Activated CD4-positive, alpha-beta T cell treated with anti-CD3 and anti-CD28 coated beads, Interleukin-2, amount 10 ng/mL, durations not matched to agents 24 days and 14 days (primary cell): ENCODE data around the gene TGFBRAP1. TPM values are rescaled to one million over a fixed set of nuclear protein-coding genes. Genes with fewer than 3 reads are reported as not detected.

Experiments
- DNase-seq: peaks from one replicate; pipeline ENCODE4 v3.0.0; 2022
- H3K27ac Mint-ChIP-seq: one replicate; pipeline ENCODE4 v1.8.0; 2022; ENCODE audit warnings: mild to moderate bottlenecking, mixed read lengths
- H3K27me3 Mint-ChIP-seq: one replicate; pipeline ENCODE4 v1.8.0; 2022; ENCODE audit warnings: mixed read lengths
- H3K36me3 Mint-ChIP-seq: one replicate; pipeline ENCODE4 v1.8.0; 2022; ENCODE audit warnings: low read depth, mild to moderate bottlenecking, mixed read lengths
- H3K4me1 Mint-ChIP-seq: one replicate; pipeline ENCODE4 v1.8.0; 2021; ENCODE audit warnings: mixed read lengths
- H3K4me3 Mint-ChIP-seq: one replicate; pipeline ENCODE4 v1.8.0; 2022; ENCODE audit warnings: mild to moderate bottlenecking, moderate library complexity, mixed read lengths
- H3K9me3 Mint-ChIP-seq: one replicate; pipeline ENCODE4 v1.8.0; 2021; ENCODE audit warnings: mixed read lengths
- intact Hi-C: fragments of 100-400 bp; cut with micrococcal nuclease; formaldehyde crosslinking; loops from one replicate; pipeline ENCODE4 v1.15.1; 2023
- total RNA-seq: library from RNA; stranded (reverse); gene quantifications from 2 replicates; pipeline ENCODE4 v1.2.3, GENCODE V29; 2022

TGFBRAP1 gene
- total RNA-seq, 1 donor from 2014 or later = 26.5 TPM

DNA sequence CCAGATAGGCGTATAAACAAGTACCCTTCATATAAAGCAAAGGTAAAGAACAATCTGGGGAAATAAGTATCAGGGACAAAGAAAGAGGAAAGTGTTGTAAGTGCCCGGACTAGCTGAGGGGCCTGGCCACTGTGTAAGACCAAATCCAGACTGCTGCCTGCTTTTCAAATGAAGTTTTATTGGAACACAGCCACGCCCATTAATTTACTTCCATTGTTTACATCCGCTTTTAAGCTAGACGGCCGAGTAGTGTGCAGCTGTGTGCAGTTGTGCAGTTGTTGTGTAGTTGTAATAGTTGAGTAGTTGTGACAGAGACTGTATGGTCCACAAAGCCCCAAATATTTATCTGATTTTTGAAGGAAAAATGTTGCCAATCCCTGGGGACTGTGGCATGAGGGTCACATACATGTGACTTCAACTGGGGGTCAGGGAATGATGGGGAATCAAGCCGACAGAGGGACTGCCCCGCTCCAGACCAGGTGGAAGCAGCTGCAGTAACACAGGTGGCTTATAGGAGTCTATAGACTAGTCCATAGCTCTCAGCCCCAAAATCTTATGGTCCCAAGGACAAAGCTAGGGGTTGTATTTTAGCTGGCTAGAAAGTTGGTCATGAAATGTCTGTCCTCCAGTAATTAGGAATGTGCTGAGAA, 39.3 kb upstream of the TGFBRAP1 start:
- peaks cover 2% of the 10 kb centered on the region for H3K36me3 Mint-ChIP-seq

DNA sequence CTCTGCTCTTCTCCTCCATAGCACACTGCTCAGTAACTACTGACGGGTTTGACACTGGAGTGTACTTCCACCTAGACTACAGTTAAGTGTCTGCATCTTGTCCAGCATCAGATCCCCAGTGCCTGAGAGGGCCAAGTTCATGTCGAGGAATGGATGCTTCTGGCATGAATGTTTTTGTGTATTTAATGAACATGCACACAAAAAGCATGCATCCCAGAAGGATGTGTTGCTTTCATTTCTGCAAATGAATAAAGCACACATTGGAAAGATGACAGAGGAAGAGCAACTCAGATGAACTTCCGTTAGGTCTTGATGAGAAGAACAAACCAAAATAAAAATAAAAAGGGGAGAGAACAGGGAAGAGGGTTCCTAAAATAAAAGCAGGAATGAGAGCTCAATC, 35.7 kb upstream of the TGFBRAP1 start:
- Mint-ChIP-seq H3K9me3 (no peaks in the 10 kb centered on the region), H3K27me3 (no peaks in the 10 kb centered on the region), H3K36me3 (peaks cover 9% of the 10 kb centered on the region), H3K4me1 (peaks cover 25% of the 10 kb centered on the region), H3K27ac (no peak overlapping the region), H3K4me3 (no peak overlapping the region)
- intact Hi-C loops = no loop called here
- no peak for DNase-seq

More for the DNA sequence above, 39.3 kb upstream of the TGFBRAP1 start:
- no peak for DNase-seq
- intact Hi-C loops = loop anchor here (1.0 kb wide), 1 partner anchor 152 kb away; no protein-coding TSS in a partner anchor
- Mint-ChIP-seq H3K27ac (no peak overlapping the region), H3K27me3 (no peaks in the 10 kb centered on the region), H3K4me1 (peaks cover 13% of the 10 kb centered on the region), H3K4me3 (no peak overlapping the region), H3K9me3 (no peaks in the 10 kb centered on the region)

DNA sequence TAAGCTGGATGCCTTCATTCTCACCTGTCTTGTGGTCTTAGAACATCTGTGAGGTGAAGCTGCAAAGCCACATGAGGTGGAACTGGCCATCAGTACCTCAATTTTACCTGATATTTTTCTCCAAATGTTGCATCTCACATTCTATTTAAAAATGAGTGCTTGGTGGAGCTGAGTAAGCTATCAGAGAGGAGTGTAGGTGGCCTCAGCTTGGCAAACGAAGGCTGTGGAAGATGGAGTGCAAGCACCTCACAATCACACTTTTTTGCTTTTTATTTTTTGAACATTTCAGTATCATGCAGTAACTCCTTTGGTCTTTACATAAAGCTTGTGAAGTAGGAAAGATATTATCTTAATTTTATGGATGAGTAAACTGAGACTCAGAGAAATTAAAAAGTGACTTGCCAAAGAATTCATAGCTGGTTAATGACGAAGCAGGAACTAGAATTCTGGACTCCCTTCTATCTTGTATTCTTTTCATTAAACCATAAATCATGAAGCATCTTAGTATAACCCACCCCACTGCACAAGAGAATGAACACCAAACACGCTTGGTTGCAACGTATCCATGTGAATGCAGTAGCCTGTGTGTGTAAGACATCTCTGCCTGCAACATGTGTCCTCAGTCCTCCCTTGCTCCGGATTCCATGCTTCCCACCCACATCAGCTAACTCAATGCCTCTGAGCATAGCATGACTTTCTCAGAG, 35.1 kb upstream of the TGFBRAP1 start:
- DNase-seq = no peak
- Mint-ChIP-seq H3K9me3 (no peaks in the 10 kb centered on the region), H3K27me3 (no peaks in the 10 kb centered on the region), H3K36me3 (peaks cover 13% of the 10 kb centered on the region), H3K27ac (no peak overlapping the region), H3K4me3 (no peak overlapping the region), H3K4me1 (peaks cover 20% of the 10 kb centered on the region)
- intact Hi-C loops = no loop called here

DNA sequence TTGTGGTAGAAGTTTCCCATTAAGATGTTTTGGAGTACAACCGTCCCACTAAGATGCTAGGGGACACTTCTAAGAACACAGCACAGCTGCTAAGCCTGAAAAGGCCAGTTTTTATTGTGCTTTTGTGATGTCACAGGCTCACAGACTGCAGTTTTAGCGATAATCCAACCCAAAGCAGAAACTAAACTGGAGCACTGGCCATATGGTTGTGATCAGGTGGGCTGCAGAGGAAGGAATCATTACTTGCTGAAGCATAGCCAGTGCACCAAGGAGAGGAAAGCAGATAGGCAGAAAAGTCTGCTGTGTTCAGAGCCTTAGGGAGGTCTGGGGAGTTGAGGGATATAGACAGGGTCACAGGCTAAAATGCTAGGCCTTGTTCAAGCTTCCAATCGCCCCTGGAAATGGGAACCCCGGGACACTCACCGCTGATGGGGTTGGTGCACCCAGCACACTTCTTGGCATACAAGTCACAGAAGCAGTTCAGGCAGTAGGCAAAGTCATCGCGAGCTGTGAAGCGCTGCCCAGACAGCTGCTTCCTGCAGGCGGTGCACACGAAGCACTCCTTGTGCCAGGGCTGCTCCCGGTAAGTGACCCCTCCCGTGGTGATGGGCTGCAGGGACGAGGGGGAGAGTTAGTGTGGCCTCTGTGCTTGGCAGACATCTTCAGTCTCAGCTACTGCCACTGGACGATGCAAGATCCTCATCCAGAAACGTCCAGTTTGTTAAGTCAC, 33.5 kb upstream of the TGFBRAP1 start:
- Mint-ChIP-seq H3K36me3 (peaks cover 24% of the 10 kb centered on the region), H3K9me3 (peaks cover 1% of the 10 kb centered on the region), H3K27me3 (no peaks in the 10 kb centered on the region), H3K4me3 (no peak overlapping the region), H3K4me1 (peaks cover 20% of the 10 kb centered on the region), H3K27ac (no peak overlapping the region)
- intact Hi-C loops = no loop called here
- DNase-seq = no peak

DNA sequence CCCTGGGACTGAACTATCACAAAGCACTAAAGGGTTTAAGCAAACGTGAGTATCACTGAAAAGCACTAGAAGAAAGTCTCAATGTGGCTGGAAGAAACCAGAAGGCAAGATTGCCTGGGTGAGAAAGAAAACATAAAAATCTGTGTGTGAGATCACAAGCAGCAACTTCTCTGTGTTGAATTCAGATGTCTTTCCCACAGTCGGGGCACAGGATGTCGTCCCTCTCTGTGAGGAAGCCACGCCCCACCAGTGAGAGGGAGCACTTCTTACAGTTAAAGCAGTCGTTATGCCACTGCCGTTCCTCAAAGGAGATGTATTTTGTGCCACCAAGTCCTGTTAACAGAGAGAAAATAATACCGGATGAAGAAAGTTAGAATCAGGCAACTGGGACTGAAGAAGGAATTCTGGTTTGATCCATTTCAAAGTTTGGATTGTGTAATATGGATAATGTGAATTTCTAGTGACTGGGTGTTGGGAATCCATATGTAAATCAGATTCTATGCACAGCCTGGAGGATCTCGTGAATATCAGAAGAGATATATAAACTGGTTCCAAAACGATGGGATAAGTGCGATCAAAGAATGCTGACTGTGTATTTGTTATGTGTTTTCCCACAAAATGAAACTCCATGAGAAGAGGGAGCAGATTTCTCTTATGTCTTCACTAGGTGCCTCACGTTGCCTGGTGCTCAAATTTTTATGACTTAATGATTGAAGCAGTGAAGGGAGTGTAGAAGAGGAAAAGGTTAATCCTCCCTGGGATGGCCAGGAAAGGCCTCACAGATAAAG, 31.8 kb upstream of the TGFBRAP1 start:
- DNase-seq = peak; percentile 78

DNA sequence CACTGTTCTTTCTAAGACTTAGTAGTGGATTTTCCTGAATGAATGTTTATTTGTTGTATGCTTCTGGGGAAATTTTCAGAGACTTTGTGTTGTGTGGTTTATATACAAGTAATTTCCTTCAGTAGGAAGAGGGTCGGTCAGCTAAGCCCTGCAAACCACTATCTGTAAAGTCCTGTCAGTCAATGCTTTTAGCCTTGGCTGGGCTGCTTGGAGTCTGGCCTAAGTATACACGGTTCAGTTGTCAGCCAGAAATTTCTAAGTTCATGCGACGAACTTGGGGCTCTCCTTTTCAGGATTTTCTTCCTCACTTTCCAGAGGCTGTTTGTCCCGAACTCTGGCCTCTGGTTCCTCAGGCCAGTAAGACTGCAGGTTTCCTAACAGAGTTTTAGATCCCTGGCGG, 29.1 kb upstream of the TGFBRAP1 start:
- H3K27me3 Mint-ChIP-seq = no peaks in the 10 kb centered on the region
- peaks cover 7% of the 10 kb centered on the region for H3K9me3 Mint-ChIP-seq
- peaks cover 52% of the 10 kb centered on the region for H3K36me3 Mint-ChIP-seq
- peaks cover 17% of the 10 kb centered on the region for H3K4me1 Mint-ChIP-seq
- H3K27ac Mint-ChIP-seq = no peak overlapping the region
- H3K4me3 Mint-ChIP-seq = no peak overlapping the region
- intact Hi-C loops = no loop called here
- no peak for DNase-seq

More for the DNA sequence above, 31.8 kb upstream of the TGFBRAP1 start:
- Mint-ChIP-seq H3K4me3 (no peak overlapping the region), H3K4me1 (peaks cover 20% of the 10 kb centered on the region), H3K36me3 (peaks cover 41% of the 10 kb centered on the region), H3K9me3 (peaks cover 7% of the 10 kb centered on the region), H3K27me3 (no peaks in the 10 kb centered on the region), H3K27ac (peak overlapping the region; percentile 2)
- intact Hi-C loops = no loop called here

DNA sequence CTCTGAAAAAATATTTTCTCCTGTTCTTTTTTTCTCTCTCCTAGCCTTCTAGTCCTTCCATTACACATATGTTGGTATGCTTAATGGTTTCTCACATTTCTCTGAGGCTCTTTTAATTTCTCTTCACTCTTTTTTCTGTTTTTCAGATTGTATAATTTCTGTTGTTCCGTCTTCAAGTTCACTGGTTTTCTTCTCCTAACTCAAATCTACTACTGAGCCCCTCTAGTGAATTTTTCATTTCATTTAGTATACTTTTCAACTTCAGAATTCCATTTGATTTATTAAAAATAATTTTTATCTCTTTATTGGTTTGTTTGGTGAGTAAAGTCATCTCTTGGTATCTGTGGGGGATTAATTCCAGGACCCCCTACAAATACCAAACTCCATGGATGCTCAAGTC, 27.6 kb upstream of the TGFBRAP1 start:
- DNase-seq = no peak
- Mint-ChIP-seq H3K4me3 (no peak overlapping the region), H3K27ac (no peak overlapping the region), H3K27me3 (no peaks in the 10 kb centered on the region), H3K9me3 (peaks cover 7% of the 10 kb centered on the region), H3K4me1 (peaks cover 11% of the 10 kb centered on the region), H3K36me3 (peaks cover 62% of the 10 kb centered on the region)
- intact Hi-C loops = no loop called here

DNA sequence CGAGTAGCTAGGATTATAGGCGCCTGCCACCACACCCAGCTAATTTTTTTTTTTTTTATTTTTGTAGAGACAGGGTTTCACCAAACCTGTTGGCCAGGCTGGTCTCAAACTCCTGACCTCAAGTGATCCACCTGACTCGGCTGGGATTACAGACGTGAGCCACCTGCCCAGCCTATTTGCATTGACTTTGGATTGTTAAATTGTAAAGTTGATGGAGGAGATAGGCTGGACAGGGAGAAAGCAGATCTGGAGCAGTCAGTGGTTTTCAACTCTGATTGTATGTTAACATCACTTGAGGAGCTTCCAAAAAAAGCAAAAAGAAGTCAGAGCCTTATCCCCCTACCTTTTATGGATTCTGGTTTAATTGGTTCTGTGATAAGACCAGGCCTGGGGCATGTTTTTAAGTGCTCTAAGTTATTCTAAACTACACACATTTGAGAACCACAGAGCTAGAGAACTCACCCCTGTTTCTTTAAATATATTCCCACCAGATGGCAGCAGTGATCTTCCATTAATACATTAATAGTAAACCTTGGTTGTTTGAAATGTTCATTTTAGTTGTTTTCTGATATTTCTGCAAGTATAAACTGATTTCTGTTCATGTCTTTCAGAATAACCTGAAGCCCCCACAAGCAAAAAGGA, 15.3 kb upstream of the TGFBRAP1 start:
- no peak overlapping the region for H3K27ac Mint-ChIP-seq
- intact Hi-C loops = loop anchor here (1.0 kb wide), 1 partner anchor 176 kb away; no protein-coding TSS in a partner anchor
- peaks cover 56% of the 10 kb centered on the region for H3K36me3 Mint-ChIP-seq
- H3K27me3 Mint-ChIP-seq = no peaks in the 10 kb centered on the region
- no peaks in the 10 kb centered on the region for H3K9me3 Mint-ChIP-seq
- no peak for DNase-seq
- H3K4me1 Mint-ChIP-seq = peaks cover 2% of the 10 kb centered on the region
- no peak overlapping the region for H3K4me3 Mint-ChIP-seq

DNA sequence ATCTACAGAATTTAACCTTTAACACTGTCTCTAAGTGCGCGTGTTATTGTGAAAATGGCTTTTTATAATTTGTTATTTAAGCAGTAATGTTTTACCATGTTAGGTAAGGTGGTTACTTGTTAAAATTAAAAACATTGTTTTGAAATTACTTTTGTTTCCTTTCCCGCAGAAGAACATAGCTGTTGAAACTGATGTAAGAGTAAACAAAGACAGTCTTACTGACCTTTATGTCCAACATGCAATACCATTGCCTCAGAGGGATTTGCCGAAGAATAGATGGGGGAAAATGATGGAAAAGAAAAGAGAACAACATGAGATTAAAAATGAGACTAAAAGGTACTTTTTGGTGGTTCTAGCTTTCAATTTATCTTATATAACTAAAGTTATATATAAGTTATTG, 9.9 kb upstream of the TGFBRAP1 start:
- H3K9me3 Mint-ChIP-seq = no peaks in the 10 kb centered on the region
- peak overlapping the region; percentile 32 for H3K4me3 Mint-ChIP-seq
- DNase-seq = no peak
- H3K4me1 Mint-ChIP-seq = peaks cover 23% of the 10 kb centered on the region
- no peak overlapping the region for H3K27ac Mint-ChIP-seq
- intact Hi-C loops = loop anchor here (10.0 kb wide), 2 partner anchors 405 to 755 kb away; partner anchors contain the start of gene NCK2
- peaks cover 33% of the 10 kb centered on the region for H3K36me3 Mint-ChIP-seq
- no peaks in the 10 kb centered on the region for H3K27me3 Mint-ChIP-seq

DNA sequence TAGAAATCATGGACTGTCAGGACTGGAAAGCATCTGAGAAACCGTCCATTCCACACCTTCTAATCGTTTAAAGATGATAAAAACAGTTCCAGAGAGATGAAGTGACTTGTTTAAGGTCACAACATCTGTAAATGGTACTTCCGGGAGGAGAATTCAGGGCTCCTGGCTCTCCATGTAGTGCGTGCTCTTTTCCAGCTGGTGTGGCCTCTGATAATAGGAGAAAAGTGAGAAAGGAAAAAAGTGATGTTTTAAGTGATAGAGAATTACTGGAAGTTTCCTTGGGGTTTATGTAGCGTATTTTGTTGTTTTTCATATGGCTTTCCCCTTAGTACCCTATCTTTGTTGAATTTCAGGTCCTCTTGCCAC, 8.5 kb upstream of the TGFBRAP1 start:
- peak overlapping the region; percentile 92 for H3K4me3 Mint-ChIP-seq
- intact Hi-C loops = loop anchor here (10.0 kb wide), 2 partner anchors 407 to 757 kb away; partner anchors contain the start of gene NCK2
- DNase-seq = no peak
- peak overlapping the region; percentile 100 for H3K27ac Mint-ChIP-seq
- H3K27me3 Mint-ChIP-seq = no peaks in the 10 kb centered on the region
- H3K4me1 Mint-ChIP-seq = peaks cover 23% of the 10 kb centered on the region
- H3K36me3 Mint-ChIP-seq = peaks cover 28% of the 10 kb centered on the region
- no peaks in the 10 kb centered on the region for H3K9me3 Mint-ChIP-seq

DNA sequence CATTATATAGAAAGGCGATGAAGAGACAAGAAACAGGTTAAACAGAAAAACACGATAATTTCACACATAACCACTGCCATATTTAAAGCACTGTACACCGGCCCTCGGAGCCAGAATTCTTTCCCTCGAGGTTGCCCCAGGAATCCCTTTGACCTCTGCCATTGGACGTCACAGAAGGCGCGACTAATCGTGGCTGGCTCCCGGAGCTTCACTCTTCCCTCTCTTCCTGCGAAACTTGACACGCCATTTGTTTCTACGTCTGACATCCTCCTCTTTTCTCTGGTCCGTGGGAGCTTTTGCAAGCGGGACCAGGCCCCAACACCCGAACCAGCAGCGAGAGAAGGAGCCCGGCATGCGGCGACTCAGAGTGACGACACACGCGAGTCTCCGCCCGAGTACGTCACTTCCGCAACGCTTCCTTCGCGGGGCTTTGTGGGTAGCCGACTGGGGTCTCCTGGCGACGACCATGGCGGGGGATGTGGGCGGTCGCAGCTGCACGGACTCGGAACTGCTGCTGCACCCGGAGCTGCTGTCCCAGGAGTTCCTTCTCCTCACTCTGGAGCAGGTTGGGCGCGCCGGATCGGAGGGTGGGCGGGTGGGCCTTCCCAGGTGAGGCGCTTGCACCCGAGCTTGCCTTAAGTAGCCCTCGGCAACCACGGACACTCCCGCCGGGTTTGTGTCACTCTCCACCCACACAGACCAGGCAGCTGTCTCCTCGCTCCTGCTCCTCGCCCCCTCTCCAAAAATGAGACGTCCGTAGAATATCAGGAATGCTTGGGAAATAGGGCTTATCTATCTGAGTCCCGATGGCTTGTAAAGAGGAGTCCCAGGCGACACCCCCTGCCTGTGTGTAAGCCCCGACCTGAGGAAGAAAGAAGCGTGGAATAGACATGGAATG, 7.8 kb upstream of the TGFBRAP1 start, which contains the start of gene C2orf49:
Gene C2orf49, plus strand, starts transcription at position 419 of the 898 bp plus-strand sequence. Its CDS starts 48 bp downstream, at position 467.
- intact Hi-C loops = loop anchor here (1.0 to 10.0 kb wide), 4 partner anchors 8 to 857 kb away; partner anchors contain the start of genes NCK2, TGFBRAP1 and UXS1
- peak within 1 kb of the TSS; percentile 92 for H3K4me3 Mint-ChIP-seq
- no peaks in the 10 kb centered on the region for H3K27me3 Mint-ChIP-seq
- DNase-seq = peak; percentile 97
- H3K27ac Mint-ChIP-seq = peak within 1 kb of the TSS; percentile 100
- no peaks in the 10 kb centered on the region for H3K9me3 Mint-ChIP-seq
- peaks cover 22% of the 10 kb centered on the region for H3K4me1 Mint-ChIP-seq
- H3K36me3 Mint-ChIP-seq = peaks cover 24% of the 10 kb centered on the region

DNA sequence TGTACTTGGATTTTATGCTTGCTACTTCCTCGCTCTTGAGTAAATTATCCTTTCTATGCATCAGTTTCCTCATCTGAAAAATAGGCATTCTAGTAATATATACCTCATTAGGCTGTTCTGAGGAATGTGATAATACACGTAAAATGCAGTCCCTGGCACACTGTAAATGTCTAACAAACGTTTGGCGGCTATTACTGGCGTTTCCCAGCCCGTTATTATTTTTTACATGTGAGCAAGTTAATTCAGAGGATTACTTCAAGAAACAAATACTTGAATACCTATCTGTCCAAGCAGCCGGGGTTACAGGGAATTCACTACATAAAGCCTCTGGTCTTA, 7.2 kb upstream of the TGFBRAP1 start:
- Mint-ChIP-seq H3K27me3 (no peaks in the 10 kb centered on the region), H3K4me1 (peaks cover 22% of the 10 kb centered on the region), H3K9me3 (no peaks in the 10 kb centered on the region), H3K4me3 (peak overlapping the region; percentile 92), H3K36me3 (peaks cover 21% of the 10 kb centered on the region), H3K27ac (peak overlapping the region; percentile 100)
- intact Hi-C loops = loop anchor here (1.0 to 10.0 kb wide), 4 partner anchors 7 to 858 kb away; partner anchors contain the start of genes NCK2, TGFBRAP1 and UXS1
- DNase-seq = no peak
